Psoas muscle (tissue), 8 donors: ENCODE measurements around the gene GDF7. TPM values are rescaled to one million over a fixed set of nuclear protein-coding genes. Genes with fewer than 3 reads are reported as not detected.

Experiments
- ATAC-seq, 4 donors: fragments of 200-7000 bp; cut with Tn5 transposase; one replicate each; pipeline ENCODE4 v1.9.1; 2020; ENCODE audit warnings: moderate library complexity in 3 of 4, mild to moderate bottlenecking in 2 of 4
- DNase-seq, 2 donors: peaks; one replicate each; pipeline ENCODE4 v3.0.0-alpha.2; 2020
- H3K27ac ChIP-seq: fragments of 200-600 bp; one replicate; pipeline ENCODE4 v1.8.0; 2022
- H3K27me3 ChIP-seq, 3 donors: fragments of 200-600 bp in 1 of 3; one replicate each; pipeline versions ENCODE4 v1.6.1 to v1.8.0; 2013 to 2022; ENCODE audit warnings: low read length in 2 of 3, mild to moderate bottlenecking in 2 of 3, moderate library complexity in 1 of 3; ENCODE audit not compliant: insufficient read depth in 3 of 3
- H3K36me3 ChIP-seq, 2 donors: fragments of 200-600 bp in 1 of 2; one replicate each; pipeline versions ENCODE4 v1.6.1 to v1.8.0; 2013 to 2022; ENCODE audit warnings: low read depth in 1 of 2, mild to moderate bottlenecking in 1 of 2, moderate library complexity in 1 of 2; ENCODE audit not compliant: insufficient read depth in 1 of 2
- H3K4me1 ChIP-seq: fragments of 200-600 bp; one replicate; pipeline ENCODE4 v1.8.0; 2022
- H3K4me3 ChIP-seq: fragments of 200-600 bp; one replicate; pipeline ENCODE4 v1.8.0; 2022; ENCODE audit warnings: mild to moderate bottlenecking
- H3K9me3 ChIP-seq: fragments of 200-600 bp; one replicate; pipeline ENCODE4 v1.8.0; 2022
- WGBS, 3 donors: extraction: QIAGEN DNeasy Blood & Tissue Kit; methylation state at CpG; one replicate each; pipeline versions ENCODE4 v1.1.6 to v1.1.7; 2013; 5-methylcytosine and 5-hydroxymethylcytosine counted together
- intact Hi-C, 2 donors: fragments of 100-400 bp; cut with DNase I; formaldehyde crosslinking; loops; one replicate each; pipeline versions ENCODE4 v1.11.0 to v1.14.2; 2022
- polyA plus RNA-seq, 3 donors: library from polyadenylated mRNA; stranded (reverse); fragments of 200-250 nt; gene quantifications; one replicate each; pipeline ENCODE4 v1.2.3, GENCODE V29; 2013
- total RNA-seq, 4 donors: library from RNA; stranded (reverse); fragmentation: NEBNext Ultra II Directional in 2 of 4; extraction: Animal tissue kit (Norgen Biotek cat#: 25700) in 2 of 4; gene quantifications; one replicate each; pipeline versions ENCODE4 v1.2.1 to v1.2.4, GENCODE V29; 2021 to 2023
- TF ChIP-seq, protein P1 (sequence below): fragments of 200-600 bp; IDR thresholded peaks from one replicate; pipeline ENCODE4 v1.8.0; 2022; ENCODE audit warnings: antibody characterized with exemption
- donor health status: healthy with polysubstance abuse.
- donor health status: DM: no; HTN: no; CAD: no; lungs with moderate emphysema.
- donor health status: Bipolar disorder and iron deficiency.
- donor health status: healthy.
- donor health status: DM: yes; HTN: yes; CAD: no.
- donor health status: DM: no; HTN: no; CAD: no.
- donor health status: DM: no; HTN: no; CAD: no.
- donor health status: DM: yes; HTN: yes; CAD: no.

Gene GDF7
- total and polyA plus RNA-seq, 7 donors: 0.03 to 0.94 (median 0.04) TPM

DNA sequence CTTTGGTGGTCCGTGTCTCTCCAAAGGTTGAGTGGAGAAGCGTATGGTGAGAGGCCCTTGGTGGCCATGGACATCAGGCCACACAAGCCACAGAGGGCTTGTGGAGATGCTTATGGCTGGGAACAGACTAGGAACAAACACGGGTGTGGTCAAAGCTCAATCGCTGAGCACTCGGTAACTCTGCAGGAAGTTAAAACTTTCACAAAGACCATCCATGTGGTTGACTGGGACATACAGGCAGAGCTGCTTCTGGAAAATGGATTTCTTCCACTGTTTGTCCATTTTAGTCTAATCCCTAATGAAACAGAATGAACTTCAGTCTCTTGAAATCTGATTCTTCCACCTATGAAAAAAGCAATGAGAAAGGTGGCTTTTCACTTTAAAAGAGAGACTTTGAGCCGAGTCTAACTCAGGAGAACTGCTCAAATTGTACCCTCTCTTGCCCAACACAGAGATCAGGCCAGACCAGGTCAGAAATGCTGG lies 17.7 kb downstream of the GDF7 start:
- H3K4me1 ChIP-seq: no peaks in the 10 kb centered on the region
- no peak for ATAC-seq
- H3K27me3 ChIP-seq: no peaks in the 10 kb centered on the region
- intact Hi-C loops: no loop called here
- no peak for DNase-seq
- 84 to 91% (median 89%) methylated on average over 6 of the region's 6 CpGs for WGBS, 3 donors
- no peak overlapping the region for H3K4me3 ChIP-seq
- no peak overlapping the region for H3K27ac ChIP-seq
- TF ChIP-seq, protein P1, sequence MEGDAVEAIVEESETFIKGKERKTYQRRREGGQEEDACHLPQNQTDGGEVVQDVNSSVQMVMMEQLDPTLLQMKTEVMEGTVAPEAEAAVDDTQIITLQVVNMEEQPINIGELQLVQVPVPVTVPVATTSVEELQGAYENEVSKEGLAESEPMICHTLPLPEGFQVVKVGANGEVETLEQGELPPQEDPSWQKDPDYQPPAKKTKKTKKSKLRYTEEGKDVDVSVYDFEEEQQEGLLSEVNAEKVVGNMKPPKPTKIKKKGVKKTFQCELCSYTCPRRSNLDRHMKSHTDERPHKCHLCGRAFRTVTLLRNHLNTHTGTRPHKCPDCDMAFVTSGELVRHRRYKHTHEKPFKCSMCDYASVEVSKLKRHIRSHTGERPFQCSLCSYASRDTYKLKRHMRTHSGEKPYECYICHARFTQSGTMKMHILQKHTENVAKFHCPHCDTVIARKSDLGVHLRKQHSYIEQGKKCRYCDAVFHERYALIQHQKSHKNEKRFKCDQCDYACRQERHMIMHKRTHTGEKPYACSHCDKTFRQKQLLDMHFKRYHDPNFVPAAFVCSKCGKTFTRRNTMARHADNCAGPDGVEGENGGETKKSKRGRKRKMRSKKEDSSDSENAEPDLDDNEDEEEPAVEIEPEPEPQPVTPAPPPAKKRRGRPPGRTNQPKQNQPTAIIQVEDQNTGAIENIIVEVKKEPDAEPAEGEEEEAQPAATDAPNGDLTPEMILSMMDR: no peak
- H3K36me3 ChIP-seq: peaks cover 0 to 6% of the 10 kb centered on the region in 2 donors
- no peaks in the 10 kb centered on the region for H3K9me3 ChIP-seq

DNA sequence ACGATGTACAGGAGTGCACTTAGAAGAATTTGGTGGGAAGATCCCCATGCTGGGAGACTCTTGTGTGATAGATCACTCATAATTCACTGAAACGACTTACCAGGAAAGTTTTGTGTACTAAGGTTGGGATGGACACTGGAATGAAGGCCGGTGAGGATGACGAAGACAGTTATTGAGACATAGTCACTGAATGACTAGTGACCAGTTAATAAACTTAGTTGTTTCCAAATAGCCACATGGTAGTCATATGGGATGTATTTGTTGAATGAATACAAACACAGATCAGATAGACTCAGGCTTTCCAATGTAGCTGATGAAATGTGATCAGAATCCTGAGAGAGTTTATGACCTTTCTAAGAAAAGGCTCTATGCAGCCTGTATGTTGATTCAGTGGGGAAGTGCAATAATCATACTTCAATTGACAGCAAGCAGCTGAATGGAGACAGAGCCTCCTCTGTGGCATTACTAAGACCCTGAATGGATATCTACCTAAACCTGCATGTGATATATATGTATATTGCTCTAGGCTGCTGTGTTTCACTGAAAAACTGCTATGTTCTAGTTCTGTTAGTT lies 20.4 kb downstream of the GDF7 start:
- DNase-seq: no peak
- no peak overlapping the region for H3K4me3 ChIP-seq
- H3K9me3 ChIP-seq: no peaks in the 10 kb centered on the region
- H3K27ac ChIP-seq: no peak overlapping the region
- intact Hi-C loops: no loop called here
- ATAC-seq: no peak
- WGBS, 3 donors: 94 to 97% (median 96%) methylated on average over 4 of the region's 4 CpGs
- no peaks in the 10 kb centered on the region for H3K4me1 ChIP-seq
- TF ChIP-seq, protein P1: no peak
- H3K27me3 ChIP-seq: no peaks in the 10 kb centered on the region
- peaks cover 0 to 6% of the 10 kb centered on the region in 2 donors for H3K36me3 ChIP-seq

DNA sequence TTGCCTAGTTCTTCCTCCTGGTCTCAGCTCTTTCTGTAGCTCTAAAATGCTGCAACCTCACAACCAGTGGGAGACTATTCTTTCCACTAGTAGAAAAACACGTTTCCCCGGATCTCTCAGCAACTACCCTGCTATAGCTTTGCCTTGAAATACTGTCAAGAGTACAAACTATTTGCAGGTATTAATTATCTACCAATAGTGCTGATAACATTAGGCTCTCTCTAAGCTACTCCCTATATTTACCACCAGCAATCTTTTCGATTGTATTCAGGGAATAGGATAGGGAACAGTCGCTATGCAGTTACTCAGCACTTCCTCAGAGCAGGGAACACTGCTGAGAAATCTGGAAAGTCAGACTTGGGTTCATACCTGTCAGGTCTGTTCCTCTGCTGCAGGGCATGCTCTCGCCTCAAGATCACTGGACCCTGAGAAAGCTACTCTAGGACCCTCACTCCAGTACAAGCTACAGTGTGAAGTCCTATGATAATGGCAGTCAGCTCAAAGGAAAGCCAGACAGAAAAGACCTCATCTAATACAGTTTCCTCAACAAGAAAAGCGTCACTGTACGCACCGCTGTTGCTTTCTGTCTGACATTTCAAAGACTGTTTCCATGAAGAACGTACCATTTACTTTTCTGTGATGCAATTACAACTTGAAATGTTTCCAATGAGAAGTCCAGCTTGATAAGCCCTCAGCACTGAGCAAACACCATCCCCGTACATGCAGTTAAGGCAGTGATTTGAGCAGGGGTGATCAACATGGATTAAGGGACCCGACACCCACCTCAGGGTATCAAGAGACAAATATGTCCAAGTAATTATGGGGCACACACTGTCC lies 22.7 kb downstream of the GDF7 start:
- TF ChIP-seq, protein P1: no peak
- Histone ChIP-seq H3K27ac (no peak overlapping the region), H3K36me3 (peaks cover 0 to 6% of the 10 kb centered on the region in 2 donors), H3K9me3 (no peaks in the 10 kb centered on the region), H3K4me3 (no peak overlapping the region), H3K27me3 (no peaks in the 10 kb centered on the region), H3K4me1 (no peaks in the 10 kb centered on the region)
- ATAC-seq (no peak), DNase-seq (no peak)
- intact Hi-C loops: no loop called here
- WGBS, 3 donors: 92 to 97% (median 92%) methylated on average over 11 of the region's 11 CpGs

DNA sequence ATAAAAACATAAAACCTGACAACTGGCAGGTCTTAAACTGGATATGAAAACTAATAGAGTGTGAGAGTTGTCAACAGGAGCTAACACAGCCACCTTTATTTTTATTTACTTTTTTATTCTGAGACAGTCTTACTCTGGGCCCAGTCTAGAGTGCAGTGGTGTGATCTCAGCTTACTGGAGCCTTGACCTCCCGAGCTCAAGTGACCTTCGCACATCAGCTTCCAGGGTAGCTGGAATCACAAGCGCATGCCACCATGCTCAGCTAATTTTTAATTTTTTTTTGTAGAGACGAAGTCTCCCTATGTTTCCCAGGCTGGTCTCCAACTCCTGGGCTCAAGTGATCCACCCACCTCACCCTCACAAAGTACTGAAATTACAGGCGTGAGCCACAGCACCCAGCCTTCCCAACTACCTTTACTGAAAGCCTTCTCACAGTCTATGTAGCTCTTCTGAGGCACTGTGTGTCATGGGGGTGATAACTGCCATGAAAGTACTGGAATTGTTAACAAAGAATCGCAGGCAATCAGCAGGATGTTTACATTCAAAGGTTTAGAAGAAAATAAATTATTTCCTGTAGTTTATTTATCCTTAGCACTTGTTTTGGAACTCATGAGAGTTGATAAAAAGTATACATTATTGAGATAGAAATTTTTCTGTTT lies 24.3 kb downstream of the GDF7 start:
- Histone ChIP-seq H3K9me3 (no peaks in the 10 kb centered on the region), H3K27ac (no peak overlapping the region), H3K4me1 (no peaks in the 10 kb centered on the region), H3K36me3 (no peaks in the 10 kb centered on the region), H3K4me3 (no peak overlapping the region), H3K27me3 (no peaks in the 10 kb centered on the region)
- intact Hi-C loops: no loop called here
- TF ChIP-seq, protein P1: no peak
- DNase-seq: no peak
- 91% methylated on average over 6 of the region's 6 CpGs for WGBS, 3 donors
- no peak for ATAC-seq
